ENCODE results near the gene CER1. TPM values are rescaled to one million over a fixed set of nuclear protein-coding genes. Genes with fewer than 3 reads are reported as not detected.

Gene CER1
- total RNA-seq, 2 experiments from 2014 or later = not detected

DNA sequence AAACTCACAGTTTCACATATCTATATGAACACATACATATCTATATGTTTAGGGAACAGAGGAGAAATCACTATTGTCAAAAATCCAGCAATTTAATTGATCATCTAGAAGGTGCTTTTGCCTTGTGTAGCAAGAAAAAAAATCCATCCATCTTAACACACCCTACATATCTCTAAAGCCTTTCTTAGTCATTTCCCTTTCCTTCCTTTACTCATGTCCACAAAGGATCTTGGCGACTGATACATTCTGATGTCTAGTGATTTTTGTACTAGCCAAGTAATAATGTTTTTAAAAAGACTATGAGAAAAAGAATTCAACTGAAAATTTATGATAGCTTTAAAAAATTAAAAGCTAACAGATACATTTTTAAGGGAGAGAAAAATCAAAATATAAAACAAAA lies 51.8 kb downstream of the CER1 start:
- Histone ChIP-seq H3K9me3 (ENCODE audit: control insufficient read depth in 1 of 2, insufficient read depth in 1 of 2, low read length in 2 of 2) (no peaks in the 10 kb centered on the region), H3K36me3 (ENCODE audit: insufficient read depth, low read length) (peaks cover 4% of the 10 kb centered on the region), H3K4me3 (ENCODE audit: low read length) (no peak overlapping the region), H3K27me3 (ENCODE audit: control insufficient read depth in 1 of 2, insufficient read depth in 2 of 2, low read length in 2 of 2) (no peaks in the 10 kb centered on the region), H3K27ac (ENCODE audit: low read depth in 1 of 2, low read length in 2 of 2) (no peak overlapping the region), H3K4me1 (ENCODE audit: insufficient read depth, low read length) (no peaks in the 10 kb centered on the region)
- Mint-ChIP-seq H3K4me3 (no peak overlapping the region), H3K9me3 (no peaks in the 10 kb centered on the region), H3K27me3 (no peaks in the 10 kb centered on the region), H3K36me3 (ENCODE audit: low read depth) (peaks cover 26% of the 10 kb centered on the region), H3K4me1 (ENCODE audit: low read depth) (peaks cover 14% of the 10 kb centered on the region), H3K27ac (no peak overlapping the region)
- no peak for DNase-seq
- TF ChIP-seq, protein P1, sequence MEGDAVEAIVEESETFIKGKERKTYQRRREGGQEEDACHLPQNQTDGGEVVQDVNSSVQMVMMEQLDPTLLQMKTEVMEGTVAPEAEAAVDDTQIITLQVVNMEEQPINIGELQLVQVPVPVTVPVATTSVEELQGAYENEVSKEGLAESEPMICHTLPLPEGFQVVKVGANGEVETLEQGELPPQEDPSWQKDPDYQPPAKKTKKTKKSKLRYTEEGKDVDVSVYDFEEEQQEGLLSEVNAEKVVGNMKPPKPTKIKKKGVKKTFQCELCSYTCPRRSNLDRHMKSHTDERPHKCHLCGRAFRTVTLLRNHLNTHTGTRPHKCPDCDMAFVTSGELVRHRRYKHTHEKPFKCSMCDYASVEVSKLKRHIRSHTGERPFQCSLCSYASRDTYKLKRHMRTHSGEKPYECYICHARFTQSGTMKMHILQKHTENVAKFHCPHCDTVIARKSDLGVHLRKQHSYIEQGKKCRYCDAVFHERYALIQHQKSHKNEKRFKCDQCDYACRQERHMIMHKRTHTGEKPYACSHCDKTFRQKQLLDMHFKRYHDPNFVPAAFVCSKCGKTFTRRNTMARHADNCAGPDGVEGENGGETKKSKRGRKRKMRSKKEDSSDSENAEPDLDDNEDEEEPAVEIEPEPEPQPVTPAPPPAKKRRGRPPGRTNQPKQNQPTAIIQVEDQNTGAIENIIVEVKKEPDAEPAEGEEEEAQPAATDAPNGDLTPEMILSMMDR (IDR thresholded peaks at IDR 0.05) = no peak
- ChIA-PET POLR2A (no interaction called here), CTCF (no interaction called here)
- intact Hi-C loops (cut with DNase I, micrococcal nuclease) = no loop called here
- no peak for ATAC-seq (ENCODE audit: poor library complexity)

Other genes with a start within 250 kb of the CER1 start
- 1 to 10 TPM; 2.7 to 4.1 TPM for gene ZDHHC21, start 29.3 kb downstream of the CER1 start, total RNA-seq
- under 1 TPM in 1 of 2 experiments, not detected in 1; 0.27 TPM for gene FREM1, start 187.7 kb upstream of the CER1 start, total RNA-seq